ENCODE data around the gene S100A9. TPM values are rescaled to one million over a fixed set of nuclear protein-coding genes. Genes with fewer than 3 reads are reported as not detected.

The S100A9 gene
- total RNA-seq, 1 experiment from 2014 or later, result 0.33 TPM

GRCh38 chr1:153402226-153402625 is 44.6 kb downstream of the S100A9 start:
- ChIA-PET CTCF (interaction anchor here (0.8 to 2.1 kb wide), 5 partner anchors 45 to 131 kb away, joined by 3 to 12 read pairs (median 3); partner anchors contain the start of gene S100A9), POLR2A (no interaction called here)
- Mint-ChIP-seq H3K4me1 (peaks cover 18% of the 10 kb centered on the region), H3K36me3 (peaks cover 3% of the 10 kb centered on the region), H3K27me3 (ENCODE audit: low read depth) (peaks cover 30% of the 10 kb centered on the region), H3K27ac (no peak overlapping the region), H3K4me3 (no peak overlapping the region), H3K9me3 (peaks cover 18% of the 10 kb centered on the region)
- ATAC-seq (no peak), DNase-seq (ENCODE audit: low spot score) (no peak)
- TF ChIP-seq MLX (CRISPR knock-in tag; IDR thresholded peaks at IDR 0.05) (no peak), GTF2I (CRISPR knock-in tag; conservative IDR thresholded peaks at IDR 0.05) (no peak), E2F1 (CRISPR knock-in tag; IDR thresholded peaks at IDR 0.05) (no peak), MXD4 (CRISPR knock-in tag; IDR thresholded peaks at IDR 0.05; ENCODE audit: borderline replicate concordance) (no peak)

- CTCF ChIA-PET, result interaction anchor here (0.9 to 5.0 kb wide), 8 partner anchors 9 to 209 kb away, joined by 3 to 21 read pairs (median 8); partner anchors contain the start of genes S100A16 and S100A8
- ATAC-seq (no peak), DNase-seq (ENCODE audit: low spot score) (no peak)
- Mint-ChIP-seq H3K4me3 (no peak overlapping the region), H3K9me3 (peaks cover 18% of the 10 kb centered on the region), H3K27me3 (ENCODE audit: low read depth) (peaks cover 36% of the 10 kb centered on the region), H3K36me3 (peaks cover 3% of the 10 kb centered on the region), H3K27ac (no peak overlapping the region), H3K4me1 (peaks cover 18% of the 10 kb centered on the region)
- no peak for TF ChIP-seq ZNF512 (CRISPR knock-in tag; IDR thresholded peaks at IDR 0.05; ENCODE audit: borderline replicate concordance)
- no peak for TF ChIP-seq NR2C2 (CRISPR knock-in tag; IDR thresholded peaks at IDR 0.05)
- TF ChIP-seq PRDM15 (CRISPR knock-in tag; IDR thresholded peaks at IDR 0.05), result no peak
- TF ChIP-seq ZNF263 (CRISPR knock-in tag; IDR thresholded peaks at IDR 0.05; ENCODE audit: low read depth), result no peak
- TF ChIP-seq CDX4 (CRISPR knock-in tag; IDR thresholded peaks at IDR 0.05; ENCODE audit: borderline replicate concordance), result no peak
- no peak for TF ChIP-seq KAT7 (CRISPR knock-in tag; IDR thresholded peaks at IDR 0.05; ENCODE audit: borderline replicate concordance)
- no peak for TF ChIP-seq ETV6 (CRISPR knock-in tag; IDR thresholded peaks at IDR 0.05)
- TF ChIP-seq ZNF219 (CRISPR knock-in tag; IDR thresholded peaks at IDR 0.05; ENCODE audit: borderline replicate concordance), result no peak
- TF ChIP-seq CREB1 (CRISPR knock-in tag; IDR thresholded peaks at IDR 0.05), result no peak
- no peak for TF ChIP-seq JUN (CRISPR knock-in tag; IDR thresholded peaks at IDR 0.05)
- no peak for TF ChIP-seq IRF2 (CRISPR knock-in tag; IDR thresholded peaks at IDR 0.05; ENCODE audit: borderline replicate concordance, low read depth)
- TF ChIP-seq ATF3 (CRISPR knock-in tag; conservative IDR thresholded peaks at IDR 0.05), result no peak
- no peak for TF ChIP-seq ATF2 (CRISPR knock-in tag; IDR thresholded peaks at IDR 0.05; ENCODE audit: borderline replicate concordance, low read depth)
- TF ChIP-seq ESRRA (CRISPR knock-in tag; IDR thresholded peaks at IDR 0.05; ENCODE audit: borderline replicate concordance), result no peak
- TF ChIP-seq PRRX2 (CRISPR knock-in tag; IDR thresholded peaks at IDR 0.05), result no peak
- TF ChIP-seq E2F4 (CRISPR knock-in tag; IDR thresholded peaks at IDR 0.05; ENCODE audit: borderline replicate concordance, low read depth), result no peak
- TF ChIP-seq ZBTB21 (CRISPR knock-in tag; IDR thresholded peaks at IDR 0.05; ENCODE audit: borderline replicate concordance), result no peak
- no peak for TF ChIP-seq ELF4 (CRISPR knock-in tag; IDR thresholded peaks at IDR 0.05; ENCODE audit: low read depth)
- POLR2A ChIA-PET, result no interaction called here
These were observed 45.9 kb downstream of the S100A9 start for GRCh38 chr1:153403421-153404085.
